ENCODE data around the gene TSPEAR. TPM values are rescaled to one million over a fixed set of nuclear protein-coding genes. Genes with fewer than 3 reads are reported as not detected.

The TSPEAR gene
- total and polyA plus RNA-seq, 2 of the 13 experiments (the other 11 are each of a cell fraction or from before 2014, with no cell fraction given), result 0.07 to 0.32 TPM

GRCh38 chr21:44697811-44698734 is 13.3 kb downstream of the TSPEAR start (continued):
- TF ChIP-seq SRF (IDR thresholded peaks at IDR 0.05; ENCODE audit: low read depth, low read length), result no peak
- TF ChIP-seq ZNF580 (CRISPR knock-in tag; IDR thresholded peaks at IDR 0.05; ENCODE audit: borderline replicate concordance, low read depth), result no peak
- no peak for TF ChIP-seq ZXDC (CRISPR knock-in tag; IDR thresholded peaks at IDR 0.05)
- TF ChIP-seq ZNF446 (CRISPR knock-in tag; IDR thresholded peaks at IDR 0.05), result no peak
- no peak for TF ChIP-seq SRY (CRISPR knock-in tag; IDR thresholded peaks at IDR 0.05)
- TF ChIP-seq SSRP1 (CRISPR knock-in tag; IDR thresholded peaks at IDR 0.05), result no peak
- TF ChIP-seq IRX3 (CRISPR knock-in tag; IDR thresholded peaks at IDR 0.05; ENCODE audit: borderline replicate concordance, low read depth), result no peak
- no peak for TF ChIP-seq NFIC (IDR thresholded peaks at IDR 0.05; ENCODE audit: low read length)
- TF ChIP-seq ZNF83 (CRISPR knock-in tag; IDR thresholded peaks at IDR 0.05; ENCODE audit: borderline replicate concordance), result no peak
- no peak for TF ChIP-seq ZC3H4 (CRISPR knock-in tag; IDR thresholded peaks at IDR 0.05; ENCODE audit: borderline replicate concordance)
- no peak for TF ChIP-seq ZSCAN29 (CRISPR knock-in tag; conservative IDR thresholded peaks at IDR 0.05)
- TF ChIP-seq ZNF44 (CRISPR knock-in tag; IDR thresholded peaks at IDR 0.05), result no peak
- no peak for TF ChIP-seq RFXANK (CRISPR knock-in tag; IDR thresholded peaks at IDR 0.05)
- no peak for TF ChIP-seq HOXA9 (CRISPR knock-in tag; IDR thresholded peaks at IDR 0.05; ENCODE audit: borderline replicate concordance)
- TF ChIP-seq SMAD1 (CRISPR knock-in tag; IDR thresholded peaks at IDR 0.05; ENCODE audit: borderline replicate concordance, low read depth), result no peak
- TF ChIP-seq ZNF20 (CRISPR knock-in tag; IDR thresholded peaks at IDR 0.05), result no peak
- no peak for TF ChIP-seq ZNF224 (CRISPR knock-in tag; IDR thresholded peaks at IDR 0.05)
- no peak for TF ChIP-seq ZEB1 (IDR thresholded peaks at IDR 0.05; ENCODE audit: insufficient replicate concordance, low read depth)
- peak; percentile 38; the same call in 1 of the 2 replicates for TF ChIP-seq ZFP41 (CRISPR knock-in tag; IDR thresholded peaks at IDR 0.05; ENCODE audit: borderline replicate concordance)
- TF ChIP-seq NFE2L2 (IDR thresholded peaks at IDR 0.05; ENCODE audit: low read length), result no peak
- no peak for TF ChIP-seq ZNF460 (CRISPR knock-in tag; IDR thresholded peaks at IDR 0.05; ENCODE audit: borderline replicate concordance)
- no peak for TF ChIP-seq NR0B2 (CRISPR knock-in tag; IDR thresholded peaks at IDR 0.05)
- TF ChIP-seq ZNF713 (CRISPR knock-in tag; IDR thresholded peaks at IDR 0.05), result 0 out of 2 replicates have a peak, but pooled peaks have one; percentile 63
- TF ChIP-seq ZNF362 (CRISPR knock-in tag; IDR thresholded peaks at IDR 0.05; ENCODE audit: borderline replicate concordance), result no peak
